ENCODE results near the gene MORC3. TPM values are rescaled to one million over a fixed set of nuclear protein-coding genes. Genes with fewer than 3 reads are reported as not detected.
"Not testable (repeated sequence)": the region's sequence is repeated elsewhere in the genome, so short reads cannot be mapped to it uniquely, and the experiment has no call there.

MORC3 gene
- total RNA-seq, 2 experiments from 2014 or later = 23.0 to 34.3 TPM

DNA sequence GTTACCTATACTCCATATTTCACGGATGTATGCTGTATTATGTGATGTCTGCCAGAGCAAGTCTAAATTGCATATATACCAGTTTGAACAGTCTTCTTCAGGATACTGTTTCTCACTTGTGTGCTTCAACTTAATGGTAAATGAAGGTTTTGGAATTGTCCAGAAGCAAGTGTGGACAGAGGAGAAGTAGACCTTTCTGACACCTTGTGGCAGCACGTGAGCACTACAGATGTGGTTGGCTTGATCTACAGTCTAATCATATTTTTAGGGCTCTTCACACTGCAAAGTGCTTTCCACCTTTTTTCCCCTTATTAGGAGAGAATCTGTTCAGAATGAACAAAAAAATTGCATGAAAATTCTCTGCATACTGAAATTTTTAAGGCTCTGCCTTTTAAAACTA, 10.9 kb downstream of the MORC3 start:
- H3K79me2 ChIP-seq (ENCODE audit: insufficient read depth, low read depth, low read length) = peaks cover 86% of the 10 kb centered on the region
- H2AFZ ChIP-seq (ENCODE audit: low read length) = no peak overlapping the region
- no peaks in the 10 kb centered on the region for H3K9me3 ChIP-seq (ENCODE audit: low read length)
- peaks cover 60% of the 10 kb centered on the region for H3K36me3 ChIP-seq (ENCODE audit: insufficient read depth, low read length)
- no TSS peak for BruUV-seq (replicated peaks)
- peak; percentile 76 for DNase-seq (ENCODE audit: low spot score)
- H4K20me1 ChIP-seq (ENCODE audit: insufficient read depth, low read length) = no peaks in the 10 kb centered on the region
- no peaks in the 10 kb centered on the region for H3K9me2 ChIP-seq (ENCODE audit: insufficient read depth, low read length)
- ChIA-PET POLR2A (interaction anchor here (1.3 kb wide), 1 partner anchor 36 kb away, joined by 5 read pairs; no protein-coding TSS in a partner anchor), CTCF (ENCODE audit: unreplicated experiment) (no interaction called here)
- H3K27ac ChIP-seq (ENCODE audit: low read depth, low read length, poor library complexity, severe bottlenecking) = peak overlapping the region; percentile 4
- H3K4me3 ChIP-seq (ENCODE audit: low read depth, low read length, poor library complexity, severe bottlenecking) = no peak overlapping the region
- H3K4me2 ChIP-seq (ENCODE audit: low read length) = no peak overlapping the region; the same call in 1 of the 2 replicates
- peaks cover 25% of the 10 kb centered on the region for H3K4me1 ChIP-seq (ENCODE audit: insufficient read depth, low read length, poor library complexity, severe bottlenecking)
- intact Hi-C loops (cut with micrococcal nuclease; ENCODE audit: unreplicated experiment) = loop anchor here (1.0 kb wide), 3 partner anchors 76 to 190 kb away; no protein-coding TSS in a partner anchor
- TF ChIP-seq, protein P1, sequence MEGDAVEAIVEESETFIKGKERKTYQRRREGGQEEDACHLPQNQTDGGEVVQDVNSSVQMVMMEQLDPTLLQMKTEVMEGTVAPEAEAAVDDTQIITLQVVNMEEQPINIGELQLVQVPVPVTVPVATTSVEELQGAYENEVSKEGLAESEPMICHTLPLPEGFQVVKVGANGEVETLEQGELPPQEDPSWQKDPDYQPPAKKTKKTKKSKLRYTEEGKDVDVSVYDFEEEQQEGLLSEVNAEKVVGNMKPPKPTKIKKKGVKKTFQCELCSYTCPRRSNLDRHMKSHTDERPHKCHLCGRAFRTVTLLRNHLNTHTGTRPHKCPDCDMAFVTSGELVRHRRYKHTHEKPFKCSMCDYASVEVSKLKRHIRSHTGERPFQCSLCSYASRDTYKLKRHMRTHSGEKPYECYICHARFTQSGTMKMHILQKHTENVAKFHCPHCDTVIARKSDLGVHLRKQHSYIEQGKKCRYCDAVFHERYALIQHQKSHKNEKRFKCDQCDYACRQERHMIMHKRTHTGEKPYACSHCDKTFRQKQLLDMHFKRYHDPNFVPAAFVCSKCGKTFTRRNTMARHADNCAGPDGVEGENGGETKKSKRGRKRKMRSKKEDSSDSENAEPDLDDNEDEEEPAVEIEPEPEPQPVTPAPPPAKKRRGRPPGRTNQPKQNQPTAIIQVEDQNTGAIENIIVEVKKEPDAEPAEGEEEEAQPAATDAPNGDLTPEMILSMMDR (conservative IDR thresholded peaks at IDR 0.05; ENCODE audit: low read length) = peak; percentile 94
- no peak for TF ChIP-seq EZH2phosphoT487 (IDR thresholded peaks at IDR 0.05; ENCODE audit: borderline replicate concordance, low read depth, low read length)

DNA sequence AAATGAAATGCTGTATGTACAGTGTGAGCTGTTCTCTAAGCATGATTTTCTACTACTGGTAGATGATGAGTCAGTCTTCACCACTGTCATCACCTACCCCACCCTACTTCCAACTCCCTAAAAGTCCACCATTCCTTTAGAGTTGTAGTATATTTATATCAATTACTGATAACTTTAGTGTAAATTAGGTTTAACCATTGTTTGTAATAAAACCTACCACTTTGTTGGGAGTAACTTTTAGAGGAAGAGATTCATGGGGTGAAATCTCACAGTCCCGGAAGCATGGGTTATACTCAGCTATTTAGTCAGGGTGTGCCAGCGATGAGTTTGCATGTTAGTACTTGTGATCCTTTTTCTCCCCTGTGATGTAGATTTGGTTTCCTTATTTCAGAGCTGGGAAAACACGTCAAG, 17.1 kb downstream of the MORC3 start:
- no peak for DNase-seq (ENCODE audit: low spot score)
- no peaks in the 10 kb centered on the region for H3K4me1 ChIP-seq (ENCODE audit: insufficient read depth, low read length, poor library complexity, severe bottlenecking)
- peaks cover 31% of the 10 kb centered on the region for H3K79me2 ChIP-seq (ENCODE audit: insufficient read depth, low read depth, low read length)
- no peak overlapping the region for H2AFZ ChIP-seq (ENCODE audit: low read length)
- intact Hi-C loops (cut with micrococcal nuclease; ENCODE audit: unreplicated experiment) = no loop called here
- H3K36me3 ChIP-seq (ENCODE audit: insufficient read depth, low read length) = peaks cover 92% of the 10 kb centered on the region
- ChIA-PET POLR2A (interaction anchor here (0.6 to 1.4 kb wide), 3 partner anchors 16 to 187 kb away, joined by 3 to 5 read pairs (median 4); no protein-coding TSS in a partner anchor), CTCF (ENCODE audit: unreplicated experiment) (no interaction called here)
- H4K20me1 ChIP-seq (ENCODE audit: insufficient read depth, low read length) = no peaks in the 10 kb centered on the region
- no peak overlapping the region for H3K27ac ChIP-seq (ENCODE audit: low read depth, low read length, poor library complexity, severe bottlenecking)
- H3K4me2 ChIP-seq (ENCODE audit: low read length) = no peak overlapping the region
- no peaks in the 10 kb centered on the region for H3K9me2 ChIP-seq (ENCODE audit: insufficient read depth, low read length)
- no peak overlapping the region for H3K4me3 ChIP-seq (ENCODE audit: low read depth, low read length, poor library complexity, severe bottlenecking)
- no TSS peak for BruUV-seq (replicated peaks)
- no peaks in the 10 kb centered on the region for H3K9me3 ChIP-seq (ENCODE audit: low read length)
- TF ChIP-seq, protein P1 (conservative IDR thresholded peaks at IDR 0.05; ENCODE audit: low read length) = no peak
- TF ChIP-seq EZH2phosphoT487 (IDR thresholded peaks at IDR 0.05; ENCODE audit: borderline replicate concordance, low read depth, low read length) = no peak

DNA sequence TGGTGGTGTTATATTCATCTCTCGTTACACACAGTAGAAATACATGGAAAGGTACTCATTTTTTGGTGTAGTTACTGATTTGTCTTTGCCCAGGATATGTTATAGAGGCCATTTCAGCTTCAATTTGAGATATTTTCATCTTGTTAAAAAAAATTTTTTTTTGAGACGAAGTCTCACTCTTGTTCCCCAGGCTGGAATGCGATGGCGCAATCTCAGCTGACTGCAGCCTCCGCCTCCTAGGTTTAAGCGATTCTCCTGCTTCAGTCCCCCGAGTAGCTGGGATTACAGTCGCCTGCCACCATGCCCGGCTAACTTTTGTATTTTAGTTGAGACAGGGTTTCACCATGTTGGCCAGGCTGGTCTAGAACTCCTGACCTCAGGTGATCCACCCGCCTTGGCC, 19.0 kb downstream of the MORC3 start:
- Histone ChIP-seq H3K9me3 (ENCODE audit: low read length) (no peaks in the 10 kb centered on the region), H3K79me2 (ENCODE audit: insufficient read depth, low read depth, low read length) (peaks cover 16% of the 10 kb centered on the region; the same call in 1 of the 2 replicates), H3K36me3 (ENCODE audit: insufficient read depth, low read length) (peaks cover 92% of the 10 kb centered on the region), H3K27ac (ENCODE audit: low read depth, low read length, poor library complexity, severe bottlenecking) (no peak overlapping the region), H3K9me2 (ENCODE audit: insufficient read depth, low read length) (no peaks in the 10 kb centered on the region), H2AFZ (ENCODE audit: low read length) (no peak overlapping the region), H3K4me2 (ENCODE audit: low read length) (no peak overlapping the region), H3K4me3 (ENCODE audit: low read depth, low read length, poor library complexity, severe bottlenecking) (no peak overlapping the region), H3K4me1 (ENCODE audit: insufficient read depth, low read length, poor library complexity, severe bottlenecking) (no peaks in the 10 kb centered on the region), H4K20me1 (ENCODE audit: insufficient read depth, low read length) (no peaks in the 10 kb centered on the region)
- ChIA-PET CTCF (ENCODE audit: unreplicated experiment) (no interaction called here), POLR2A (no interaction called here)
- intact Hi-C loops (cut with micrococcal nuclease; ENCODE audit: unreplicated experiment) = no loop called here
- TF ChIP-seq, protein P1 (conservative IDR thresholded peaks at IDR 0.05; ENCODE audit: low read length) = no peak
- no peak for TF ChIP-seq EZH2phosphoT487 (IDR thresholded peaks at IDR 0.05; ENCODE audit: borderline replicate concordance, low read depth, low read length)
- no TSS peak for BruUV-seq (replicated peaks)
- no peak for DNase-seq (ENCODE audit: low spot score)

DNA sequence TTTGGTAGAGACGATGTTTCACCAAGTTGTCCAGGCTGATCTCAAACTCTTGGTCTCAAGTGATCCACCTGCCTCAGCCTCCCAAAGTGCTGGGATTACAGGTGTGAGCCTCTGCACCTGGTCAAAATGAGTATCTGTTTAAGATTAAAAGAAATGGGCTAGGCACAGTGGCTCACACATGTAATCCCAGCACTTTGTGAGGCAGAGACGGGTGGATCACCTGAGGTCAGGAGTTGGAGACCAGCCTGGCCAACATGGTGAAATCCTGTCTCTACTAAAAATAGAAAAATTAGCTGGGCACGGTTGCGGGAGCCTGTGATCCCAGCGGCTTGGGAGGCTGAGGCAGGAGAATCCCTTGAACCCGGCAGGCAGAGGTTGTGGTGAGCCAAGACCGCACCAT, 22.6 kb downstream of the MORC3 start:
- POLR2A ChIA-PET = interaction anchor here (0.6 kb wide), 1 partner anchor 10 kb away, joined by 4 read pairs; no protein-coding TSS in a partner anchor
- H3K9me2 ChIP-seq (ENCODE audit: insufficient read depth, low read length); BruUV-seq (replicated peaks); H4K20me1 ChIP-seq (ENCODE audit: insufficient read depth, low read length); H3K9me3 ChIP-seq (ENCODE audit: low read length); H3K4me1 ChIP-seq (ENCODE audit: insufficient read depth, low read length, poor library complexity, severe bottlenecking); H2AFZ ChIP-seq (ENCODE audit: low read length); DNase-seq (ENCODE audit: low spot score); H3K4me2 ChIP-seq (ENCODE audit: low read length); CTCF ChIA-PET (ENCODE audit: unreplicated experiment); H3K79me2 ChIP-seq (ENCODE audit: insufficient read depth, low read depth, low read length); intact Hi-C loops (cut with micrococcal nuclease; ENCODE audit: unreplicated experiment); H3K27ac ChIP-seq (ENCODE audit: low read depth, low read length, poor library complexity, severe bottlenecking); H3K4me3 ChIP-seq (ENCODE audit: low read depth, low read length, poor library complexity, severe bottlenecking): not testable (repeated sequence)
- peaks cover 94% of the 10 kb centered on the region for H3K36me3 ChIP-seq (ENCODE audit: insufficient read depth, low read length)

All from OCI-LY7 (cell line).